Neural cell (in vitro differentiated cells): ENCODE results near the gene SERPINB10. TPM values are rescaled to one million over a fixed set of nuclear protein-coding genes. Genes with fewer than 3 reads are reported as not detected.

Experiments
- H2AFZ ChIP-seq: fragments of 200-600, 300-800 bp; sonication (generic), shearing (Covaris generic); 2 replicates; pipeline ENCODE4 v1.6.0; 2014; ENCODE audit warnings: low read depth, mild to moderate bottlenecking, antibody characterized with exemption, low read length, moderate library complexity
- H3F3A ChIP-seq: fragments of 200-600 bp; shearing (Covaris generic); 2 replicates; pipeline ENCODE4 v1.6.1; 2016; ENCODE audit warnings: mild to moderate bottlenecking, moderate library complexity, mixed read lengths, antibody characterized with exemption, low read length; ENCODE audit not compliant: insufficient read depth, poor library complexity, severe bottlenecking
- H3K27ac ChIP-seq: fragments of 200-600, 300-800 bp; sonication (generic), shearing (Covaris generic); 2 replicates; pipeline ENCODE4 v1.5.1; 2014; ENCODE audit warnings: mild to moderate bottlenecking, low read length, moderate library complexity
- H3K27me3 ChIP-seq: fragments of 300-800, 200-600 bp; sonication (generic), shearing (Covaris generic); 2 replicates; pipeline ENCODE4 v1.6.0; 2014; ENCODE audit warnings: mild to moderate bottlenecking, low read depth, low read length, moderate library complexity; ENCODE audit not compliant: insufficient read depth
- H3K36me3 ChIP-seq: fragments of 300-800, 200-600 bp; sonication (generic), shearing (Covaris generic); 2 replicates; pipeline ENCODE4 v1.5.1; 2014; ENCODE audit warnings: mild to moderate bottlenecking, antibody characterized with exemption, low read length, moderate library complexity; ENCODE audit not compliant: insufficient read depth
- H3K4me2 ChIP-seq: fragments of 300-800, 200-600 bp; sonication (generic), shearing (Covaris generic); 2 replicates; pipeline ENCODE4 v1.6.0; 2014; ENCODE audit warnings: mild to moderate bottlenecking, low read length
- H3K4me3 ChIP-seq: fragments of 300-800, 200-600 bp; sonication (generic), shearing (Covaris generic); 2 replicates; pipeline ENCODE4 v1.5.1; 2014; ENCODE audit warnings: mild to moderate bottlenecking, low read length, moderate library complexity
- H3K79me2 ChIP-seq: fragments of 200-600 bp; shearing (Covaris generic); replicated peaks from 2 replicates; pipeline ENCODE4 v1.6.0; 2014; ENCODE audit warnings: mild to moderate bottlenecking, low read length, moderate library complexity; ENCODE audit not compliant: insufficient read depth
- H3K9ac ChIP-seq: fragments of 300-800, 200-600 bp; sonication (generic), shearing (Covaris generic); 2 replicates; pipeline ENCODE4 v1.6.1; 2016; ENCODE audit warnings: mild to moderate bottlenecking, low read length, mixed read lengths
- H3K9me2 ChIP-seq: fragments of 200-600 bp; shearing (Covaris generic); 2 replicates; pipeline ENCODE4 v1.6.1; 2016; ENCODE audit warnings: mild to moderate bottlenecking, low read length, mixed read lengths; ENCODE audit not compliant: insufficient read depth
- H3K9me3 ChIP-seq: fragments of 200-600, 300-800 bp; sonication (generic), shearing (Covaris generic); 2 replicates; pipeline ENCODE4 v1.6.1; 2016; ENCODE audit warnings: mild to moderate bottlenecking, mixed run types, low read length, moderate library complexity, mixed read lengths
- H4K20me1 ChIP-seq: fragments of 200-600 bp; shearing (Covaris generic); 2 replicates; pipeline ENCODE4 v1.6.1; 2016; ENCODE audit warnings: mild to moderate bottlenecking, mixed run types; ENCODE audit not compliant: insufficient read depth
- CTCF ChIP-seq: fragments of 450-650 bp; IDR thresholded peaks from 2 replicates; pipeline ENCODE4 v1.5.1; 2014; ENCODE audit warnings: antibody characterized with exemption, mild to moderate bottlenecking, moderate library complexity; ENCODE audit not compliant: poor library complexity, severe bottlenecking
- EP300 ChIP-seq: fragments of 450-650 bp; conservative IDR thresholded peaks from 2 replicates; pipeline ENCODE4 v1.6.1; 2014; ENCODE audit warnings: antibody characterized with exemption, mild to moderate bottlenecking, moderate library complexity; ENCODE audit not compliant: poor library complexity, severe bottlenecking
- EZH2 ChIP-seq: fragments of 200-600, 300-800 bp; shearing (Covaris generic), sonication (generic); IDR thresholded peaks from 2 replicates; pipeline ENCODE4 v1.6.1; 2014; ENCODE audit warnings: antibody characterized with exemption, low read length, borderline replicate concordance, mild to moderate bottlenecking; ENCODE audit not compliant: insufficient read depth, poor library complexity, severe bottlenecking
- MXI1 ChIP-seq: fragments of 450-650 bp; conservative IDR thresholded peaks from 2 replicates; pipeline ENCODE4 v1.6.1; 2014; ENCODE audit warnings: antibody characterized with exemption, mild to moderate bottlenecking; ENCODE audit not compliant: poor library complexity, severe bottlenecking
- POLR2AphosphoS5 ChIP-seq: IDR thresholded peaks from 2 replicates; pipeline ENCODE4 v1.6.1; 2012
- RAD21 ChIP-seq: fragments of 450-650 bp; conservative IDR thresholded peaks from 2 replicates; pipeline ENCODE4 v1.6.1; 2014; ENCODE audit warnings: antibody characterized with exemption, mild to moderate bottlenecking, moderate library complexity
- REST ChIP-seq: IDR thresholded peaks from 2 replicates; pipeline ENCODE4 v1.6.1; 2012; ENCODE audit warnings: borderline replicate concordance
- SMC3 ChIP-seq: fragments of 450-650 bp; conservative IDR thresholded peaks from 2 replicates; pipeline ENCODE4 v1.6.1; 2014; ENCODE audit warnings: antibody characterized with exemption, mild to moderate bottlenecking, moderate library complexity; ENCODE audit not compliant: poor library complexity
- TAF1 ChIP-seq: IDR thresholded peaks from 2 replicates; pipeline ENCODE4 v1.6.1; 2012; ENCODE audit warnings: low read depth
- polyA plus RNA-seq: library from polyadenylated mRNA; depleted of rRNA; stranded (reverse); fragments of >200 nt; gene quantifications from 2 replicates; pipeline ENCODE4 v1.2.3, GENCODE V29; 2014

The SERPINB10 gene
- polyA plus RNA-seq, 1 donor from 2014 or later = not detected

- H3K27me3 ChIP-seq = no peaks in the 10 kb centered on the region
- H3K27ac ChIP-seq = no peak overlapping the region
- no peaks in the 10 kb centered on the region for H3F3A ChIP-seq
- no peaks in the 10 kb centered on the region for H3K9me2 ChIP-seq
- no peak for TF ChIP-seq EZH2
- no peak for TF ChIP-seq POLR2AphosphoS5
- no peak for TF ChIP-seq TAF1
- no peak for TF ChIP-seq RAD21
- no peak for TF ChIP-seq SMC3
- no peak for TF ChIP-seq EP300
- no peak for TF ChIP-seq REST
- no peak for TF ChIP-seq MXI1
- TF ChIP-seq CTCF = no peak
- H3K36me3 ChIP-seq = no peaks in the 10 kb centered on the region
- H3K79me2 ChIP-seq = no peaks in the 10 kb centered on the region
- H3K4me3 ChIP-seq = no peak overlapping the region
- no peak overlapping the region for H3K9ac ChIP-seq
- no peaks in the 10 kb centered on the region for H3K9me3 ChIP-seq
- H3K4me2 ChIP-seq = no peak overlapping the region
- no peak overlapping the region for H2AFZ ChIP-seq
- H4K20me1 ChIP-seq = no peaks in the 10 kb centered on the region
Measured at GRCh38 chr18:63903851-63904570, 3.7 kb upstream of the SERPINB10 start.

GRCh38 chr18:63904694-63905093, 3.1 kb upstream of the SERPINB10 start:
- Histone ChIP-seq H3K36me3 (no peaks in the 10 kb centered on the region), H3K9me3 (no peaks in the 10 kb centered on the region), H3K79me2 (no peaks in the 10 kb centered on the region), H3K9ac (no peak overlapping the region), H3F3A (no peaks in the 10 kb centered on the region), H3K4me2 (no peak overlapping the region), H3K4me3 (no peak overlapping the region), H2AFZ (no peak overlapping the region), H3K27me3 (no peaks in the 10 kb centered on the region), H3K27ac (no peak overlapping the region), H4K20me1 (no peaks in the 10 kb centered on the region), H3K9me2 (no peaks in the 10 kb centered on the region)
- TF ChIP-seq TAF1 = no peak
- TF ChIP-seq EZH2 = no peak
- TF ChIP-seq EP300 = no peak
- no peak for TF ChIP-seq RAD21
- TF ChIP-seq MXI1 = no peak
- TF ChIP-seq CTCF = no peak
- TF ChIP-seq POLR2AphosphoS5 = no peak
- TF ChIP-seq REST = no peak
- TF ChIP-seq SMC3 = no peak
